Smooth muscle cell (in vitro differentiated cells): ENCODE measurements around the gene E4F1. TPM values are rescaled to one million over a fixed set of nuclear protein-coding genes. Genes with fewer than 3 reads are reported as not detected.
"Not testable (repeated sequence)": the region's sequence is repeated elsewhere in the genome, so short reads cannot be mapped to it uniquely, and the experiment has no call there.

Experiments
- DNase-seq: peaks from one replicate; lab custom pipeline; 2025; ENCODE audit not compliant: unreplicated experiment; lab: John Stamatoyannopoulos, UW
- H2AFZ ChIP-seq: fragments of 200-600 bp; sonication (generic); 2 replicates; pipeline ENCODE4 v1.6.0; 2016; ENCODE audit warnings: antibody characterized with exemption, low read depth, mild to moderate bottlenecking
- H3F3A ChIP-seq: fragments of 200-600 bp; sonication (generic); 2 replicates; pipeline ENCODE4 v1.6.0; 2017; ENCODE audit warnings: antibody characterized with exemption, low read depth
- H3K27ac ChIP-seq: fragments of 200-600 bp; sonication (generic); 2 replicates; pipeline ENCODE4 v1.5.1; 2016; ENCODE audit warnings: low read depth, mild to moderate bottlenecking
- H3K27me3 ChIP-seq: fragments of 200-600 bp; sonication (generic); 2 replicates; pipeline ENCODE4 v1.6.1; 2016; ENCODE audit warnings: low read depth, mild to moderate bottlenecking
- H3K36me3 ChIP-seq: fragments of 200-600 bp; sonication (generic); 2 replicates; pipeline ENCODE4 v1.5.1; 2016; ENCODE audit warnings: low read depth
- H3K4me1 ChIP-seq: fragments of 200-600 bp; sonication (generic); 2 replicates; pipeline ENCODE4 v1.5.1; 2016; ENCODE audit warnings: low read depth
- H3K4me2 ChIP-seq: fragments of 200-600 bp; sonication (generic); 2 replicates; pipeline ENCODE4 v1.6.0; 2016; ENCODE audit warnings: mild to moderate bottlenecking
- H3K4me3 ChIP-seq: fragments of 200-600 bp; sonication (generic); 2 replicates; pipeline ENCODE4 v1.5.1; 2016; ENCODE audit warnings: mild to moderate bottlenecking
- H3K79me2 ChIP-seq: fragments of 200-600 bp; sonication (generic); 2 replicates; pipeline ENCODE4 v1.6.0; 2016; ENCODE audit warnings: low read depth, mild to moderate bottlenecking
- H3K9ac ChIP-seq: fragments of 200-600 bp; sonication (generic); 2 replicates; pipeline ENCODE4 v1.6.0; 2016; ENCODE audit warnings: low read depth
- H3K9me3 ChIP-seq: fragments of 200-600 bp; sonication (generic); replicated peaks from 2 replicates; pipeline ENCODE4 v1.5.1; 2016; ENCODE audit warnings: low read depth
- H4K20me1 ChIP-seq: fragments of 200-600 bp; sonication (generic); 2 replicates; pipeline ENCODE4 v1.6.0; 2016; ENCODE audit warnings: low read depth
- CTCF ChIP-seq: fragments of 200-600 bp; sonication (generic); IDR thresholded peaks from 2 replicates; pipeline ENCODE4 v1.5.1; 2017; ENCODE audit warnings: borderline replicate concordance, mild to moderate bottlenecking, antibody characterized with exemption; ENCODE audit not compliant: insufficient read depth, poor library complexity, severe bottlenecking
- WGBS: methylation state at CpG from one replicate; pipeline ENCODE4 v1.1.7; 2016; ENCODE audit warnings: low lambda C conversion rate; 5-methylcytosine and 5-hydroxymethylcytosine counted together
- polyA plus RNA-seq: library from polyadenylated mRNA; unstranded; fragments of >200 nt; fragmentation: Nextera tagmentation; extraction: Ambion mirVana; gene quantifications from 2 replicates; pipeline ENCODE4 v1.2.1, GENCODE V29; 2016
- total RNA-seq: library from RNA; depleted of rRNA; stranded (reverse); fragments of >200 nt; gene quantifications from 2 replicates; pipeline ENCODE4 v1.2.3, GENCODE V29; 2014

E4F1 gene
- total and polyA plus RNA-seq, 2 experiments from 2014 or later, result 12.1 to 22.4 TPM

- Histone ChIP-seq H2AFZ (no peak overlapping the region), H3K4me2 (no peak overlapping the region), H3K9me3 (no peaks in the 10 kb centered on the region), H3K4me1 (no peaks in the 10 kb centered on the region), H3K27me3 (no peaks in the 10 kb centered on the region), H3K27ac (no peak overlapping the region), H4K20me1 (peaks cover 87% of the 10 kb centered on the region), H3K36me3 (peaks cover 33% of the 10 kb centered on the region), H3K79me2 (peaks cover 63% of the 10 kb centered on the region), H3K4me3 (no peak overlapping the region), H3K9ac (no peak overlapping the region), H3F3A (peaks cover 11% of the 10 kb centered on the region)
- 98% methylated on average over 8 of the region's 8 CpGs for WGBS
- no peak for DNase-seq
- no peak for TF ChIP-seq CTCF
Measured at GRCh38 chr16:2260250-2260649, 36.9 kb downstream of the E4F1 start.

DNA sequence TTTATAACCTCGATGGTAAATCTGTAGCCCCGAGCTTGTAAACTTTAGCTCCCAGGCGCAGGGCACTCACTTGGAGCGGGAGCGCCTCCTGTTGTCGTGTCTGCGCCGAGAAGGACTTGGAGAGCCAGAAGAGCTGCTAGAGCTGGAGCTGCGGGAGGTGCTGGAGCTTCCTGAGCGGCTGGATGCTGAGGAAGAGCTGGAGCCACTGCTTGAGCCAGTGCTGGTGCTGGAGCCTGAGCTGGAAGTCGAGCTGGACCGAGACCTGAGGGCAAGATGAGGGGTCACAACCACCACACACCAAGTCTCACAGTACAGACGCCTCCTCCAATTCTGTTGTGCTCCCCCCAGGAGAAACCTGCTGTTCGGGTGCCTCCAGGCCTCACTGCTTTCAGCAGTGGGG lies 39.6 kb downstream of the E4F1 start:
- Histone ChIP-seq H4K20me1 (peaks cover 90% of the 10 kb centered on the region), H3K36me3 (peaks cover 28% of the 10 kb centered on the region), H3K79me2 (peaks cover 89% of the 10 kb centered on the region)
- not testable (repeated sequence) for H3F3A ChIP-seq, H3K9me3 ChIP-seq, DNase-seq, H3K4me3 ChIP-seq, H2AFZ ChIP-seq, H3K27me3 ChIP-seq, H3K4me2 ChIP-seq, H3K27ac ChIP-seq, H3K9ac ChIP-seq, H3K4me1 ChIP-seq
- WGBS, result 97% methylated on average over 14 of the region's 14 CpGs

DNA sequence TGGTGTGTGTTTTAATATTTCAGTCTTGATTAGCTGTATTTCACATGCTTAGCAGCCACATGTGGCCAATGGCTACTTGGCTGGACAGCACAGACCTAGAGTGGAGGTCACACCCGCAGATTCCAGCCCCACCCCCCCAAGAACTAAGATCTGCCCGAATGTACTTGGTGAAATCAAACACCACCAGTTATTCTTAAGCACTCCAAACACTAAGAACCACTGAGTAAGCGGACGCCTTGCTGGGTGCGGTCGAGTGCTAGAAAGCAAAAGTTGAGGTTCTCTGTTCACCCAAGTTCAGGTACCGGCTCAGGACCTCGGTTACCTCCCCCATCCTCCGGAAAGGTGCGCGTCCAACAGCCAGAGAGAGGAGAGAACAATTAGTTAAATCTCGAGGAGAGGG lies 43.5 kb downstream of the E4F1 start:
- H3F3A ChIP-seq, H3K27me3 ChIP-seq, H2AFZ ChIP-seq, H3K9me3 ChIP-seq, H3K36me3 ChIP-seq, DNase-seq: not testable (repeated sequence)
- Histone ChIP-seq H3K4me1 (peaks cover 10% of the 10 kb centered on the region), H3K79me2 (peaks cover 78% of the 10 kb centered on the region), H4K20me1 (peaks cover 76% of the 10 kb centered on the region), H3K27ac (peak overlapping the region; percentile 93), H3K4me2 (peak overlapping the region; percentile 90), H3K9ac (peak overlapping the region; percentile 97), H3K4me3 (peak overlapping the region; percentile 73)
- 4% methylated on average over 11 of the region's 12 CpGs for WGBS

- Histone ChIP-seq H3K4me2 (peak overlapping the region; percentile 90), H3K27ac (peak overlapping the region; percentile 93), H4K20me1 (peaks cover 70% of the 10 kb centered on the region), H3K9ac (peak overlapping the region; percentile 97), H3K4me3 (peak overlapping the region; percentile 73), H3K79me2 (peaks cover 72% of the 10 kb centered on the region), H2AFZ (peak overlapping the region; percentile 94), H3K4me1 (peaks cover 10% of the 10 kb centered on the region)
- H3K9me3 ChIP-seq, H3F3A ChIP-seq, DNase-seq, H3K36me3 ChIP-seq, H3K27me3 ChIP-seq: not testable (repeated sequence)
- WGBS, result under 1% methylated on average over 50 of the region's 54 CpGs
Measured at GRCh38 chr16:2267505-2267912, 44.1 kb downstream of the E4F1 start.

GRCh38 chr16:2267913-2268666 lies 44.7 kb downstream of the E4F1 start, which contains the start of gene RNPS1:
Gene RNPS1 (minus strand): TSS chr16:2268126. CDS start chr16:2264643, 3,483 bp downstream.
- Histone ChIP-seq H3K36me3 (no peaks in the 10 kb centered on the region), H4K20me1 (peaks cover 64% of the 10 kb centered on the region), H3K4me3 (peak within 1 kb of the TSS; percentile 73), H3K79me2 (peaks cover 66% of the 10 kb centered on the region), H3K4me2 (peak within 1 kb of the TSS; percentile 90), H3F3A (peaks cover 4% of the 10 kb centered on the region), H3K27ac (peak within 1 kb of the TSS; percentile 93), H2AFZ (peak within 1 kb of the TSS; percentile 94), H3K9me3 (no peaks in the 10 kb centered on the region), H3K4me1 (peaks cover 10% of the 10 kb centered on the region), H3K9ac (peak within 1 kb of the TSS; percentile 97), H3K27me3 (no peaks in the 10 kb centered on the region)
- WGBS, result under 1% methylated on average over 57 of the region's 88 CpGs
- no peak for TF ChIP-seq CTCF
- DNase-seq, result peak; percentile 97
